ENCODE data around the gene SHROOM1.
A peak's percentile ranks its signal among the peaks of the same experiment; 100 is the strongest.
"Not testable (repeated sequence)": the region's sequence is repeated elsewhere in the genome, so short reads cannot be mapped to it uniquely, and the experiment has no call there.

The SHROOM1 gene

GRCh38 chr5:132807163-132807838 lies 23.1 kb downstream of the SHROOM1 start:
- peak; percentile 75 for DNase-seq (ENCODE audit: low spot score)

GRCh38 chr5:132806804-132807162 lies 23.7 kb downstream of the SHROOM1 start:
- not testable (repeated sequence) for DNase-seq (ENCODE audit: low spot score)

GRCh38 chr5:132805872-132806271 lies 24.6 kb downstream of the SHROOM1 start:
- not testable (repeated sequence) for DNase-seq (ENCODE audit: low spot score)

GRCh38 chr5:132804219-132804618 lies 26.2 kb downstream of the SHROOM1 start:
- not testable (repeated sequence) for DNase-seq (ENCODE audit: low spot score)

- not testable (repeated sequence) for DNase-seq (ENCODE audit: low spot score)
Observed at GRCh38 chr5:132802685-132803066, 27.8 kb downstream of the SHROOM1 start.

GRCh38 chr5:132802044-132802684 lies 28.3 kb downstream of the SHROOM1 start:
- DNase-seq (ENCODE audit: low spot score) = no peak

- no peak for DNase-seq (ENCODE audit: low spot score)
Observed at GRCh38 chr5:132800545-132800944, 29.9 kb downstream of the SHROOM1 start.

- DNase-seq (ENCODE audit: low spot score) = no peak
Observed at GRCh38 chr5:132799392-132799791, 31.1 kb downstream of the SHROOM1 start.

GRCh38 chr5:132797651-132798050 lies 32.8 kb downstream of the SHROOM1 start:
- DNase-seq (ENCODE audit: low spot score) = no peak

- DNase-seq (ENCODE audit: low spot score) = no peak
Observed at GRCh38 chr5:132791026-132791425, 39.4 kb downstream of the SHROOM1 start.

- no peak for DNase-seq (ENCODE audit: low spot score)
Observed at GRCh38 chr5:132790201-132790865, 40.1 kb downstream of the SHROOM1 start.

- no peak for DNase-seq (ENCODE audit: low spot score)
Observed at GRCh38 chr5:132788990-132789886, 41.2 kb downstream of the SHROOM1 start.

GRCh38 chr5:132788508-132788907 lies 41.9 kb downstream of the SHROOM1 start:
- no peak for DNase-seq (ENCODE audit: low spot score)

- DNase-seq (ENCODE audit: low spot score) = no peak
Observed at GRCh38 chr5:132787076-132787475, 43.4 kb downstream of the SHROOM1 start.

GRCh38 chr5:132785864-132786263 lies 44.6 kb downstream of the SHROOM1 start:
- DNase-seq (ENCODE audit: low spot score) = no peak

GRCh38 chr5:132785365-132785764 lies 45.1 kb downstream of the SHROOM1 start:
- DNase-seq (ENCODE audit: low spot score) = no peak

- no peak for DNase-seq (ENCODE audit: low spot score)
Observed at GRCh38 chr5:132782101-132782500, 48.3 kb downstream of the SHROOM1 start.

- DNase-seq (ENCODE audit: low spot score) = no peak
Observed at GRCh38 chr5:132781029-132781428, 49.4 kb downstream of the SHROOM1 start.

- DNase-seq (ENCODE audit: low spot score) = no peak
Observed at GRCh38 chr5:132780577-132780976, 49.9 kb downstream of the SHROOM1 start.

- no peak for DNase-seq (ENCODE audit: low spot score)
Observed at GRCh38 chr5:132779961-132780360, 50.5 kb downstream of the SHROOM1 start.

GRCh38 chr5:132778856-132779255 lies 51.6 kb downstream of the SHROOM1 start:
- DNase-seq (ENCODE audit: low spot score) = no peak

GRCh38 chr5:132778129-132778528 lies 52.3 kb downstream of the SHROOM1 start:
- DNase-seq (ENCODE audit: low spot score) = no peak

Data from SK-N-DZ (cell line).